GM20431 (cell line): Measurements from ENCODE around the gene RFNG.

ENCODE experiments used
- in situ Hi-C: fragments of 300-500 bp; cut with MseI, MboI; formaldehyde crosslinking; loops from one replicate; pipeline ENCODE4 v1.15.0; 2020; ENCODE audit warnings: low sequenced_read_pairs; ENCODE audit not compliant: unreplicated experiment

Gene RFNG

DNA sequence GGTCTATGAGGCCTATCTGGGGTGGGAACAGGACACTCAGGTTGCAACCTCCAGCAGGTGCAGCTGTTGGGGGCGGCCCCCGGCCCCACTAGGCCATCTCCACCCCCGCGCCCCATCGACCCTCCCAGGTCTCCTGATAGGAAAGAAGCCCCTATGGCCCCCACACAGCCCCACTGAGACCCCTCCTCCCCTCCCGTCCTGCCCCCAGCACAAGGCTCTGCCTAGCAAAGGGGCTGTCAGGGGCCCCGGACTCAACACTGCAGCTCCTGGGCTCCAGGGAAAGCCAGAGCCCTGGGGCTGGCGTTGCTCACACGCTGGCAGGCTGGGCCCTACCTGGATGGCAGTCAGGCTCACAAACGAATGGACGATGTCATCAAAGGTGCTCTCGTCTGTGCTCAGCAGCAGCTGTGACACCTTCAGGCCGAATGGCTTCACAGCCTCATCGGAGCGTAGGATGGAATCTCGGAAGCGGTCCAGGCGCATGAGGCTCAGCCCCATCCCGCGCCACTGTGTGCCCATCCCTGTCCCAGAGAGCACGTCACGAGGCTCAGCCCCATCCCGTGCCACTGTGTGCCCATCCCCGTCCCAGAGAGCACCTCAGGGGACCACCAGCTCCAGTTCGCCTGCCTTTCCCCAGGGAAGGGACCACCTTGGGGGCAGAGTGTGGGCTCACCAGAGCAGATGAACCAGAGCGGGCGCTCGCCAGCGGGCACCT lies 39.1 kb upstream of the RFNG start:
- in situ Hi-C loops, result no loop called here

DNA sequence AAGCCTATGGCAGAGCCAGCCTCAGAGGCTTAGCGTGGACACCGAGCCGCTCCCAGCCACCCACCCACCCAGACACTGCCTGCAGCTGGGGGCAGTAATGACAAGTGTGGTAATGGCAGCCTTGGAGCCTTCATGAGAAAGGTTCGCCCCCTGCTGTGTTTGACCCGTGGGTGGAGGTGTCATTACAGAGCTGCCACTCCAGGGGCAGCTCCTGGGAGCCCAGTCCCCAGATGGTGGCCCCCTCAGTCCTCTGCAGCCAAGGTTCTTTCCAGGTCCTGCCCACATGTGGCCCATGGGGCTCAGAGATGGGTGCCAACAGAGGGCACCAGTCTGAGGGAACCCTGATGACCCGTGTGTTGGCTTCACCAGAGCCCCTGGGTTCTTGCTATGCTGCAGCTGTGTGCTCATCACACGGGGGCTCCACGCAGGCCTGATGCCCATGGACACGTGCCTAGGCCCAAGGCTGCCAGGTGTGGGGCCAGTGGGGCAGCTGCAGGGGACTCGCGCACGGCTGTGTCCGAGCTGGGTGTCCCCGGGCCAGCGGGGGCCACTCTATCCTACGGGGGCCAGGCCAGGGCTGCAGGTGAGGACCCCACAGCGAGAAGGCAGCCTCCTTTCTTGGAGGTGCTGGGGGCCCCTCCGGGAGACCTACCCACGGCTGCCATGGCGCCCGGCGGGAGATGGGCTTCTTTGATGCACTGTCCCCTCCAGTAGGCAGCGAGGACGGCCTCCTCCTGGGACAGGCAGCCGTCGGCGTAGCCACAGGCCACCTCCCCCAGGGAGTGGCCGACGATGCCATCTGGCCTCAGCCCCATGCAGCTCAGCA lies 38.3 kb upstream of the RFNG start:
- in situ Hi-C loops, result no loop called here

DNA sequence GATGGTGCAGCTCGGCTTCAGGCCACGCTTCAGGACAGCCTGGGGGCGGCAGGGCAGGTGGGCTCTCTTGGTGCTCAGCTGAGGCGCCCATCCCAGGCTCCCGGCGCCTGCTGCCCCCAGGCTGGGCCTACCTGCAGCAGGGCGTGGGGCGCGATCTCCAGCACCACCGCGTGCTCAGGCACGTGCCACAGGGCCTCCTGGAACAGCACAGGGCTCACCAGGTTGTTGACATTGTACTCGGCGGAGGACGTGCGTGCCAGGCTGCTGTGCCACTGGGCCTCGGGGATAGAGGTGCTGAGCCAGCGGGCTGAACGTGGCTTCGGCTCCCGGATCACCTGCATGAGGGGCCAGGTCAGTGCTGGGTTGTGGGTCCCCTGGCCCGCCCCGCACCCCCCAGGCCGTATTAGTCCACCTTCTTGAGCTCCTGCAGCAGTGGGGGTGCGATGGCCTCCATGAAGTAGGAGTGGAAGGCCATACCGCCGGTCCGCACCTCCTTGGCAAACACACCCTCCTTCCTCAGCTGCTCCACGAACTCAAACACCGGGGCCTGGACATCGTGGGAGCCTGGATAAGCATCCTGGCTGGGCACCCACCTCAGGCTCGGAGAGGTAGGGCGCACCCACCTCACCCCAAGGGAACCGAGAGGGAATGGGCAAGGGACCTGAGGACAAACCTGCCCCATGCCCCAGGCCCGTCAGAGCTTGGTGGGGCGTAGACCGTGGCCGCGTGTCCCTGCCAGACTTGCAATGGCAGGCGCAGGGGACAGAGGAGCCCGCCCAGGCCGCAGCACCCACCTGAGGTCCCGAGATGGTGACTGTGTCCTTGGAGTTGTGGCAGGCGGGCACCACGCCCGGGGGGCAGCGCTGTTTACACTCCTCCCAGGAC lies 37.5 kb upstream of the RFNG start:
- in situ Hi-C loops, result no loop called here

DNA sequence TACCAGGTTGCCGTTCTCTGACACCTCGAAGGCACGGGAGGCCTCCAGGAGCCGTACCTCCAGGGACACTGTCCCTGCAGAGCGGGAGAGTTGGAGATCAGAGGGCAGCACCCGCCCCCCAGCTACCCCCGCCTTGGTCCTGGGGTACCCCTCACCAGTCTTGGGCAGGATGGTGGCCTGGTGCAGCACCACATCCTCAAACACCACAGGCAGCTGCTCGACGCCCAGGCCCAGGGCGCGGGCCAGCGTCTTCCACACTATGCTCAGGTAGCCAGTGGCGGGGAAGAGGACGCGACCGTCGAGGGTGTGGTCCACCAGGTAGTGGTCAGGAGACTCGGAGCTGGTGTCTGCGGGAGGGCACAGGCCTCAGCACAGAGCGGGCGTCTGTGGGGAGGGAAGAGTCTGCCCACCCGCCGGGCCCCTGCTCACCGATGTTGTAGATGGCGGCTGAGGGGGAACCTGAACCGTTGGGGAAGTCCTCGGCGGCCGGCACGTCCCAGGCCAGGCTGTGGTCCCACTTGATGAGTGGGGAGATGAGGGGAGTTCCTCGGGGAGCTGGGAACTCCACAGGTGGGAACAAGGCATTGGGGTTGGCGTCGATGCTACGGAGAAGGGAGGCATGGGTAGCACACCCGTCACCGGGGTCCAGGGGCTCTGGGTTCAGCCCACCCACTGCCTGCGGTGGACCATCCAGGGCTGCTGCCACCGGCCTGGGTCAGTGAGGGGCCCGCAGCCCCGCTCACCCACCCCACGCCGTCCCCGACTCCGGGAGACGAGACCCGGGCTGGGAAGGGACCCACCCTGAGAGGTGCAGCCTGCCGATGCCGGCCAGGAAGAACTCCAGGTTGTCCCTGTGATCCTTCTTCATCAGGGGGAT lies 36.6 kb upstream of the RFNG start:
- in situ Hi-C loops, result no loop called here

DNA sequence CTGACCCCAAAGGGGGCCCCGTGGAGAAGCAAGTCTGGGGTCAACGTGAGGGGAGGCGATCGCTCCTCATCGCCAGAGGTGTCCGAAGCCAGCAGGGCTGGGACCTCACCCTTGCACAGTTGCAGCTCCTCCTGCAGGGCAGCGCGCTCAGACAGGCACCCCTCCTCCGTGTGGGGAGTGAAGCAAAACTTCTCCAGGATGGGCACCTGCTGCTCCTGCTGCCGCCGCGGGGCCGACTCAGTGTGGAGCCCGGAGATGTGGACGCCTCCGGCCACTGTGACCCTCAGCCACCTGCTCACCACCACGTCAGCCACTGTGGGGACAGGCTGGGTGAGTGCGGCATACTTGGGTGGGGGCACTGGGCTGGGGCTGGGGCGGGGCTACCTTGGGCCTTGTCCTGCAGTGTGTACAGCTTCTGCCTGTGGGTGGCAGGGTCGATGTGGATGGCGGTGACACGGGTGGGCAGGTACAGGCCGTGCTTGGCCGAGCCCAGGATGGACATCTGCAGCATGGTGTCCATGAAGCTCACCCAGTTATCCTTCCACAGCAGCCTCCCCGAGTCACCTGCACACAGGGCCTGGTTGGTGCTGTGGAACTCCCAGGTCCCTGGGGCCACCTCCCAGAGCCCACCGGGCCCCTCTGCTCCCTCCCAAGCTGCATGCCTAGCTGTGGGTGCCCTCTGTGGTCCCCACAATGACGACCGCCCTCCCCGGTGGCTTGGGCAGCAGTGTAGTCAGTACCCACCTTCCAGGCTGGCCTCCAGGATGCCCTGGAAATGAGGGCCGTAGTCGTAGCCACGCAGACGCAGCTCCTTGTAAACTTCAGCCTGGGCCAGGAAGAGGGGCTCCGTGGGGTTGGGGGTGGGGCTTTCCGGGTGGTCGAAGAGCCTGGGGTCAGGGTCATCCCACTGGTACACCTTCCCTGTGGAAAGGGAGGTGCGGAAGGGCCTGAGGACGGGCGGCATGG lies 35.6 kb upstream of the RFNG start:
- in situ Hi-C loops, result no loop called here

DNA sequence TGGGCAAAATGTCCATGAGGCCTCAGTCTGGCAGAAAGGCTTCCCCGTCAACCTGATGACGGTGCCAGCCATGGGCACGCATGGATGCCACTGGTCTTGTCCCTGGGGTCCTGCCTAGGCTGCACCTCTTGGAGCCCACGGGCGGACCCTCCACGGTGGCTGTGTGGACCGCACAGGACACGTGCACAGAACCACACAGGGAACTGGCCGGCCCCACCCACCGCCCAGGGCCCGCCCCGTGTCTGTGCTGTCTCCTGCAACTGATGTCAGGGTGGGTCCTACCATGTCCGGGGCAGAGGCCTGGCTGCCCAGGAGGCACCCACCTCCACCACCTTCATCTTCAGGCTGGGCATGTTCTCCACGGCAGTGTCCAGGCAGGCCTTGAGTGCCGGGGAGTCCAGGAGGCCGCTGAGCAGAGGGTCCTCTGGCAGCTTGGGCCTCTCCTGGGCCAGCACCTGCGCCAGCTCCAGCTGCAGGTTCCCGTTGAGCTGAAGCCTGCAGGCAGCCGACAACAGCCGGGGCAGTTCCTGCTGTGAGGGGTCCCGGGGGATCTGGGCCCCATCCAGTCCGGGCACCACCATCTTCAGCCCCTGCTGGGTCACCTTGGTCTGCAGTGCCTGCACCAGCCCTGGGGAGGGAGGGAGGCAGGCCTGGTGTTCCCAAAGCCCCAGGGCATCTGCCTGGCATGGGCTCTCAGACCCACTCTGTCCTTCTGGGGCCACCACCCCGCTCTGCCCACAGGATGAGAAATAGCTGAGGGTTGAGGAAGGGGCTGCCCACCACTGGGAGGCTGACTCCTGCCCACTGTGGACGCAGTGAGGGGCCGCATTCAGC lies 34.5 kb upstream of the RFNG start:
- in situ Hi-C loops, result no loop called here

DNA sequence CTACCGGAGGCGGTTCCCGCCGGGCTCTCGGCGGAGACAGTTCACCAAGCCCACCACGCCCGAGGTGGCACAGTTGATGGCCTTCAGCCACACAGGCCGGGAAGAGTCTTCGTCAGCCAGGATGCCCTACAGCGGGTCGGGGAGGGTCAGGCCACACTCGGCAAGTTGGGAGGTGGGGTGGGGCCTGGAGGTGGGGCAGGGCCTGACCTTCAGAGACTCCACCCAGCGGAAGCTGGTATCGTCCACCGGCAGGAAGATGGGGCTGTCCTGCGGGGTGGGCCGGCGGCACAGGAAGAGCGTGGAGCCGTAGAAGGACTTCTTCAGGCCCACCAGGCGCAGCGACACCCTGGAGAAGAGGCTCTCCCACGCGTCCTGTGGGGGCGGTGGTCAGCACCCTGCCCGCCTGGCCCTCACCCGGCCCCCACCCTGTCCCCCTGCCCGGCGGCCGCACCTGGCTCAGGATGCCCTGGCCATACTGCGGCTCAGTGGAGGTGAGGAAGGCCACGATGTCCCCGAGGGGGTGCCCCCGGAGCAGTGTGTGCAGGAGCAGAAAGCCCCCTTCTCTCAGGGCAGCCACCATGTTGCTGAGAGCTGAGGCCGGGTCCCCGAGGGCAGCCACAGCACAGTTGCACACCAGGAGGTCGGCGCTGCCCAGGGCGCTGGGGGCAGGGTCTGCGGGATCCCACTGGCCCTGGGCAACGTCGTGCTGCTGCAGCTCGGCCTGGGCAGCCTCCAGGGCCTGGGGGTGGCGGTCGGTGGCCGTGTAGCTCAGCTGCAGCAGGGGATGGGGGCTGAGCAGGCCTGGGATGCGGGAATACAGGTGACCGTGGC lies 33.6 kb upstream of the RFNG start:
- in situ Hi-C loops, result no loop called here

DNA sequence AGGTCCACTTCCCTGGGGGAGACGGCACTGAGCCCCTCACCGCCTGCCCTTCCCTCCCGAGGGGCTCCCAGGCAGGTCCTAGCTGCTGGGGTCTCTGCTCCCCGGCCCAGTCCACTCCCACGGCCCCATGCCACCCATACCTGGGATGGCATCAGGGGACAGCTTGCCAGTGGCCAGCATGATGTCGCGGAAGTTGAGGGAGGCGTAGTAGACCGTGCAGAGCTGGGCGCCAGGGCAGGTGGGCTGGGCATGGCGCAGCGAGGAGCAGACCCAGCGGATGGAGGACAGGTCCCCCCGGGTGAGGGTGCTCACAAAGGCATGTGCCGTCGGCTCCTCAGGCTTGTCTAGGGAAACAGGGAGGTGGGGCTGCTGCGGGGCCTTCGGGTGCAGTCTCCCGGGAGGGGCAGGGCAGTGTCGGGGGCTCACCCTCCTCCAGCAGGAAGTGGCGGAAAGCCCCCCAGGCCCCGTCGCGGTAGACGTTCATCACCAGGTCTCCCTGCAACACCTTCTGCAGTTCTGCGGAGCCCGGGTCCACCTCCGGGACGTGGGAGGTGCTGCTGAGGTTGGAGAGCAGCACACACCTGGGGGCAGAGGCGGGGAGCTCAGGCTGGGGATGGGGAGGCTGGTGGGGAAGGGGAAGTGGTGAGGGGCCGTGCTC lies 32.9 kb upstream of the RFNG start:
- in situ Hi-C loops, result no loop called here

DNA sequence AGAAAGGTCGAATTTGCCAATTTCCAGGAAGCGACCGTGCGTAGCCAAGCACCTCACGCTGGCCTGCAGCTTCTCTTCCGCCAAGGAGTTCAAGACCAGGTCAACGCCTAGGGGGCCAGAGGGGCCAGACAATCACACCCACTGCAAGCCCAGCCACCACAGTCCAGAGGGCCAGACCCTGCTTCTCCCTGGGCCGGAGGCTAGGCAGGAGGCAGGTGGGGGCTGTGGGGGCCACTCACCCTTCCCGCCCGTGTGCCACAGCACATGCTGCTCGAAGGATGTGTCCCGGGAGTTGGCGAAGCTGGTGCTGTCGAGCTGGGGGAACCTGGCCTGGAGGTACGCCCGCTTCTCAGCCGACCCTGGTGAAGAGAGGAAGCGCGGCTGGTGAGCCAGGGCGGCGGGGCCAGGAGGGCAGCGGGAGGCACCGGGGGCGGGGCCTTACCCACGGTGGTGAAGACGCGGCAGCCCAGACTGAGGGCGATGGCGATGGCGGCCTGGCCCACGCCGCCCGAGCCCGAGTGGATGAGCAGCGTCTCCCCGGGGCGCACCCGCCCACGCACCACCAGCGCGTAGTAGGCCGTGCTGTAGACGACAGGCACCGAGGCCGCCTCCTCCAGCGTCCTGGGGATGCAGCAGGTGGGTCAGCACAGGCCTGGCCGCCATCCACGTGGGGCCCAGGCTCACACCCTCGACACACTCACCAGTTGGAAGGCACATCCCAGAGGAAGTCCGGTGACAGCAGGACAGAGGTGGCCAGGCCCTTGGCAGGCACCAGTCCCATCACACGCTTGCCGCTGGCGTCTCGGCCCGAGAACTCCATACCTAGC lies 32.1 kb upstream of the RFNG start:
- in situ Hi-C loops, result no loop called here

DNA sequence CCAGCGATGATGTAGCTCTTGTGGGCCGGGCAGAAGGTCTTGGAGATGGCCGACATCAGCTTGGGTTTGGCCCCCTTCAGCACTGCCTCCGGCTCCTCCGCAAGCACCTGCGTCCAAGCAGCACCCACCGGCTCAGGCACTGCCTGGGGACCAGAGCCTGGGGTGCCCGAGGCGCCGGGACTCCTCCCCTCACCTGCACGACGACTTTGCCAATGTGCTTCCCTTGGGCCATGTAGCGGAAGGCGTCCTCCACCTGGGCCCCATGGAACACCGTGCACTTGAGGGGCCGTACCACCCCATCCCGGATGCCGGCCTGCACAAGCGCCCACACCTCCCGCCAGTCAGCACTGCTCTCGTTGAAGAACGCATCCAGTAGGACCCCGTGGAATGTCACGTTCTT lies 31.4 kb upstream of the RFNG start:
- in situ Hi-C loops, result no loop called here

DNA sequence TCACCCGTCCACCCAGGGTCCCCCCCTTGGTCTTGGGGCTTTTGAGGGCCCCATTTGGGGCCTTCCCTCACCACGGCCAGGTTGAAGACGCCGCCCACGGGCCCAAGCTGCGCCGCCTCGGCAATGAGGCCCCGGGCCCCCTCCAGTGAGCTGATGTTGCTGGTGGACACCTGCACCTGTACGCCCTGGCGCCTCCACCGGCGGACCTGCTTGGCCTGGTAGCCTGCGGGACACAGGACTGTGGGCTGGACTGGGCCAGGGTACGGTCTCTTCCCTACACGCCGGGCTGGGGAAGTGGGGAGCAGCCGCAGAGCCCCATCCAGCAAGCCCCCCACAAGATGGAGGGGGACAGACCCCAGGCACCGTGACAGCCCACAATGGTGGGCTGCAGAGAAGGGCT lies 30.8 kb upstream of the RFNG start:
- in situ Hi-C loops, result no loop called here

DNA sequence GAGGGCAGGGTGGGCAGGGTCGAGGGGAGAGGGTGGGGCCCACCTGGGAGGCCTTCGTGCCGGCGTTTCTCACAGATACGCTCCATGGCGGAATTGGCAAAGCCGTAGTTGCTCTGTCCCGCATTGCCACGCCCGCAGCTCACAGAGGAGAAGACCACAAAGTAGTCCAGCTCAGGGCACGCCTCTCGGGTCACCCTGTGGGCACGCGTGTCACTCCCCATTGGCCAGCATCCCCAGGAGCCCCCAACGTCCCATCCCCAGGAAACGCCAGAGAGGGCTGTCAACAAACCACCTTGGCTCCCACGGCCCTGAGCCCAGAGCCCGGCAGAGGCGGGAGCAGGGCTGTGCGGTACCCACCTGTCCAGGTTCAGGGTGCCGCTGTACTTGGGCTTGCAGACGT lies 30.4 kb upstream of the RFNG start:
- in situ Hi-C loops, result no loop called here

DNA sequence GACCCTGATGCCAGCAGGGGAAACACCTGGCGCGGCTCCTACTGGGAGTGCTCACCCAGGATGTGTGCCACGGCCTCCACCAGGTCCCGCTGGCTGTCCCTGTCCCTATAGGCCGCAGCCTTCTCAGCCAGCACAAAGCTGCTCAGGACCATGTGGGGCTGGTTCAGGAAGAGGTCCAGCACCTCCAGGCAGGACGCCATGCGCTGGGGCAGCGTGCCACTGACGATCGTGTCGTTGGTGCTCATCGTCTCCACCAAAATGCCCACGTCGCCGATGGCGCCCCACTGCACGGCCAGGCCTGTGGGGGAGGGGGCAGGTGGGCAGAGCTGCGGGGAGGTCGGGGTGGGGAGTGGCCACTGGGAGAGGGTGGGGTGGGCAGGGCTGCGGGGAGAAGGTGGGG lies 29.9 kb upstream of the RFNG start:
- in situ Hi-C loops, result no loop called here

DNA sequence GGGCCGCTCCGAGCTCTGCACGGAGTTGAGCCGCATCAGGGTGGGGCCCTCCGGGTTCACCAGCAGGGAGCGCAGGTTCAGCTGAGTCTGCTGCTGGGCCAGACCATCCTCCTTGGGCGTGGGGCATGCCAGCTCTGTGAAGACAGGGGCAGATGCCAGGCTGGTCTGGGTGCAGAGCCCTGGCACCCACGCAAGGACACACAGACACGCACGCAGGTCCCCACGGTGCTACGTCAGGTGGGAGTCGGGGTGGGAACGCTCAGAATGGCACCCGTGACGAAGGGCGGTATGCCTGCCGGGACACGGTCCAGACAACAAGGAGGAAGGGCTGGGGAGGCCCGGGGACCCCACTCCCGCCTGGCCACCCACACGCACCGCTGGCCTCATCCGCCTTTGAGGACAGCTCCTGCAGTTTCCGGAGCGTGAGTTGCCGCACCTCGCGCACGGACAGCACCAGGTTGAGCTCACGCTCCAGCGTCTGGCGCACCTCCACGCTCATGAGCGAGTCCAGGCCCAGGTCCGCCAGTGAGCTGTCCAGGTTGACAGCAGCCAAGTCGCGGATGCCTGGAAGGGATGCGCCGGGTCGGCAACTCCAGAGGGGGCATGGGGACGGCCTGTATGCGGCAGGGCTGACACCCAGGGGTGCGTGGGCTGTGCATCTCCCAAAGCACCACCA lies 29.3 kb upstream of the RFNG start:
- in situ Hi-C loops, result no loop called here
